Bronchial epithelial cell (primary cell): ENCODE results near the gene SCP2. TPM values are rescaled to one million over a fixed set of nuclear protein-coding genes. Genes with fewer than 3 reads are reported as not detected.

Source experiments
- DNase-seq: peaks from one replicate; pipeline ENCODE4 v3.0.0-alpha.2; 2010; ENCODE audit warnings: low read depth
- FAIRE-seq: peaks from 2 replicates; lab custom pipeline; 2011; peaks lifted over from hg19 to GRCh38; lab: Jason Lieb, UNC
- H3K27me3 ChIP-seq: 2 replicates; pipeline ENCODE4 v1.5.1; 2011; ENCODE audit warnings: low read length; ENCODE audit not compliant: control insufficient read depth, insufficient read depth
- H3K36me3 ChIP-seq: 2 replicates; pipeline ENCODE4 v1.5.1; 2011; ENCODE audit warnings: low read length; ENCODE audit not compliant: control insufficient read depth, insufficient read depth
- H3K4me3 ChIP-seq: 2 replicates; pipeline ENCODE4 v1.5.1; 2011; ENCODE audit warnings: mild to moderate bottlenecking, low read depth, low read length, control low read depth
- total RNA-seq: library from RNA; depleted of rRNA; stranded (reverse); fragments of >200 nt; gene quantifications from 2 replicates; pipeline ENCODE4 v1.2.1, GENCODE V29; 2014
- TF ChIP-seq, protein P1 (sequence below): IDR thresholded peaks from 2 replicates; pipeline ENCODE4 v1.5.1; 2011; ENCODE audit warnings: mild to moderate bottlenecking, moderate library complexity, low read length, control low read depth, inconsistent platforms; ENCODE audit not compliant: insufficient read depth, severe bottlenecking

The SCP2 gene
- total RNA-seq, 1 donor from 2014 or later: 65.8 TPM

DNA sequence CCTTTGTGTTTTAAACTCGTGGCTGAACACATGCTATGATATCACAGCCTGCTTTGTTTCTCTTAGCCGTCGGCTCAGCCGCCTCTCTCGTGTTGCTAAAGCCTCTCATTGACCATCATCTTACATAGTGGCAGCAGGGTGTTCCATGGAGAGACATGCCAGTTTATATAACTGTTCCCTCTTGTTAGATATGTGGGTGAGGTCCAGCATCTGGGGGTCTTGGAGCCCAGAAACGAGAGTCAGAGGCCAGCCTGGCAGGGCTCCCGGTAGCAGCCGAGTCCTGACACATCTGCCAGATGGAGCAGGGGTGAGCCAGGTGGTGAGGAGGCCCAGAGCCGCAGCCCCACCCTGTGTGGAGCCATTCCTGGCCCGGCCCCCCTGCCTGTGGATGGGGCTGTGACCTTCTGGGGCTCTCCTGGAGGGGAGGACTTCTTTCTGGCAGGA lies 146.8 kb downstream of the SCP2 start:
- Histone ChIP-seq H3K36me3 (no peaks in the 10 kb centered on the region), H3K4me3 (no peak overlapping the region), H3K27me3 (peaks cover 2% of the 10 kb centered on the region)
- FAIRE-seq (no peak), DNase-seq (no peak)
- TF ChIP-seq, protein P1, sequence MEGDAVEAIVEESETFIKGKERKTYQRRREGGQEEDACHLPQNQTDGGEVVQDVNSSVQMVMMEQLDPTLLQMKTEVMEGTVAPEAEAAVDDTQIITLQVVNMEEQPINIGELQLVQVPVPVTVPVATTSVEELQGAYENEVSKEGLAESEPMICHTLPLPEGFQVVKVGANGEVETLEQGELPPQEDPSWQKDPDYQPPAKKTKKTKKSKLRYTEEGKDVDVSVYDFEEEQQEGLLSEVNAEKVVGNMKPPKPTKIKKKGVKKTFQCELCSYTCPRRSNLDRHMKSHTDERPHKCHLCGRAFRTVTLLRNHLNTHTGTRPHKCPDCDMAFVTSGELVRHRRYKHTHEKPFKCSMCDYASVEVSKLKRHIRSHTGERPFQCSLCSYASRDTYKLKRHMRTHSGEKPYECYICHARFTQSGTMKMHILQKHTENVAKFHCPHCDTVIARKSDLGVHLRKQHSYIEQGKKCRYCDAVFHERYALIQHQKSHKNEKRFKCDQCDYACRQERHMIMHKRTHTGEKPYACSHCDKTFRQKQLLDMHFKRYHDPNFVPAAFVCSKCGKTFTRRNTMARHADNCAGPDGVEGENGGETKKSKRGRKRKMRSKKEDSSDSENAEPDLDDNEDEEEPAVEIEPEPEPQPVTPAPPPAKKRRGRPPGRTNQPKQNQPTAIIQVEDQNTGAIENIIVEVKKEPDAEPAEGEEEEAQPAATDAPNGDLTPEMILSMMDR: no peak

- Histone ChIP-seq H3K36me3 (no peaks in the 10 kb centered on the region), H3K27me3 (peaks cover 2% of the 10 kb centered on the region), H3K4me3 (no peak overlapping the region)
- DNase-seq (no peak), FAIRE-seq (no peak)
- TF ChIP-seq, protein P1: no peak
Observed at GRCh38 chr1:53074313-53075154, 147.5 kb downstream of the SCP2 start.

DNA sequence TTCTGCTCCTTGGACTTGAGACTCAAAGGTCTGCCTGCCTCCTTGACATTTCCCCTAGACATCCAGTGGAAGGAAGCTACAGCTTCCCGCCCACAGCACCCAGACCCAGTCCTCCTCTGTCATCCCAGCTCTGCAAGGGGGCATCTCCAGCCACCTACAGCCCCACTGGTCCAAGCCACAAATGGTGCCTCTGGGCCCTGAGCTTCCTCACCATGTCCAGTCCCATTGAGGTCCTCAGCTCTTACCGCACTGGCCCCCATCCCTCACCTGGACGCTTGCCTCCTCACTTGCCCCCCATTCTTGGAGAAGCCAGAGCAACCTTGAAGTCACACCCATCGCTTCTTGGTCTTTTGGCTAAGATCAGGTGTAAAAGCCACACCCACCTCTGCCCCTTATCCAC lies 148.1 kb downstream of the SCP2 start:
- no peak for DNase-seq

GRCh38 chr1:53075761-53076163 lies 148.7 kb downstream of the SCP2 start:
- no peak for DNase-seq
- peaks cover 2% of the 10 kb centered on the region for H3K27me3 ChIP-seq
- FAIRE-seq: no peak

More for the DNA sequence above, 148.1 kb downstream of the SCP2 start:
- H3K4me3 ChIP-seq: no peak overlapping the region
- FAIRE-seq: no peak
- H3K27me3 ChIP-seq: peaks cover 2% of the 10 kb centered on the region
- no peaks in the 10 kb centered on the region for H3K36me3 ChIP-seq
- TF ChIP-seq, protein P1: no peak

GRCh38 chr1:53076165-53076564 lies 149.1 kb downstream of the SCP2 start:
- FAIRE-seq (no peak), DNase-seq (no peak)
- no peaks in the 10 kb centered on the region for H3K36me3 ChIP-seq
- TF ChIP-seq, protein P1: no peak
- peaks cover 2% of the 10 kb centered on the region for H3K27me3 ChIP-seq
- H3K4me3 ChIP-seq: no peak overlapping the region

More at GRCh38 chr1:53075761-53076163, 148.7 kb downstream of the SCP2 start:
- Histone ChIP-seq H3K4me3 (no peak overlapping the region), H3K36me3 (no peaks in the 10 kb centered on the region)
- TF ChIP-seq, protein P1: no peak
